ENCODE results near the gene XAF1.
"Not testable (repeated sequence)": the region's sequence is repeated elsewhere in the genome, so short reads cannot be mapped to it uniquely, and the experiment has no call there.

Gene XAF1

DNA sequence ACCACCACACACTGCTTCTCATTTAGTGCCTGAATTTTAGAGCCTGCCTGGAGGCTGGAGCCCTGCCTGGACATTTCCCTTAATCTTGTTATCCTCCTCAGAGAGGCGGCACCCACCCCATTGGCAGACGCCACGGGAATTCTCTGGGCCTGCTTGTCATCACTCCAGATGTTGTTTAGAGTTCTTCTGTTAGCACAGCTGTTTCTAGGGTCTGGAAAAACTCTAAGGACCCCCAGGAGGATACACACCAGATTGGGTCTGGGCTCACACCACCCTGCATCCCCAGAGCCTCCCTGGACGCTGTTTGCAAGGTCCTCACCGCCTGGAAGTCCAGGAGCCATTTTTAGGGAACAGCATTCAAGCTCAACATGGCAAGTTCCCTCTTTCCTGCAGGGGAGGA lies 565 bp upstream of the XAF1 start:
- no peak for DNase-seq (ENCODE audit: low read depth)

- no peak for DNase-seq (ENCODE audit: low read depth)
These were observed 682 bp downstream of the XAF1 start for GRCh38 chr17:6756425-6757031.

DNA sequence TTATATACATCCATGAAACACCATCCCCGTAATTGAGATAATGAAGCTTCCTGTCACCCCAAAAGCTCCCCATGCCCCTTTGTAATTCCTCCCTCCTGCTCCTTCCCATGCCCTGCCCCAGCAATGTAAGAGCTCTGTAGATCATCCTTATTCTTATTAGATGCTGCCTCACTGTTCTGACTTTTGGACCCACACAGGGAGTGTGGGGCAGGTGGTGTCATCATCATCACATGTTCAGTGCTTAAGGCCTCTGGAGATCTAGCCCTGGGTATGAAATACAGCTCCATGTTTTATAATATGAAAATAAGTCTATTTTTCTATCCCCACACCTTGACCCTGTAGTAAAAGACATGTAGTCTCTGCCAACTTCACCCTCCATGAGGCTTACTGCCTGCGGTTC lies 1.9 kb downstream of the XAF1 start:
- DNase-seq (ENCODE audit: low read depth): no peak

DNA sequence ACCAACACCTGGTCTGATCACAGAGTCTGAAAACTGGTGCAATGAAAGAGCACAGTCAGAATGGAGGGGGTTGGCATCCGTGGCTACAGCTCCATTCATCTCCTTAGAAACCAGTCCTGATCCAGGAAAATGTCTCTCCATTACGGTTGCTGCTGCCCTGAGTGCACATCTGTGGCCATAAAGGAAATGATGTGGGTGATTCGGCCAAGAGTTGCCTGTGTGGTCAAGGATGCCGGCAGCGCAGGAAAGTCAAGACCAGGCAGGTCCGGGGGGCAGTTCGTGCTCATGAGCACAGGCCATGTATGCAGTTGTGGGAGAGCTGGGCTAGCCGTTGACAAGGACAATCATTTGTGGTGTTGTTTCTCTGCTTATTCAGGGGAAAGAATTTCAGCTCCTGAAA lies 5.9 kb downstream of the XAF1 start:
- DNase-seq (ENCODE audit: low read depth): no peak

- no peak for DNase-seq (ENCODE audit: low read depth)
These were observed 12.6 kb downstream of the XAF1 start for GRCh38 chr17:6768447-6768846.

GRCh38 chr17:6772016-6772415 lies 16.2 kb downstream of the XAF1 start:
- no peak for DNase-seq (ENCODE audit: low read depth)

DNA sequence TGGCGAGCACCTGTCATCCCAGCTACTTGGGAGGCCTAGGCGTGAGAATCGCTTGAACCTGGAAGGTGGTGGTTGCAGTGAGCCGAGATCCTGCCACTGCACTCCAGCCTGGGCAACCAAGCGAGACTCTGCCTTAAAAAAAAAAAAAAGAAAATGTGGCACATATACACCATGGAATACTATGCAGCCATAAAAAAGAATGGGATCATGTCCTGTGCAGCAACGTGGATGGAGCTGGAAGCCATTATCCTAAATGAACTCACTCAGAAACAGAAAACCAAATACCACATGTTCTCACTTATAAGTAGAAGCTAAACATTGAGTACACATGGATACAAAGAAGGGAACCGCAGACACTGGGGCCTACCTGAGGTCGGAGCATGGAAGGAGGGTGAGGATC lies 19.1 kb downstream of the XAF1 start:
- not testable (repeated sequence) for DNase-seq (ENCODE audit: low read depth)

DNA sequence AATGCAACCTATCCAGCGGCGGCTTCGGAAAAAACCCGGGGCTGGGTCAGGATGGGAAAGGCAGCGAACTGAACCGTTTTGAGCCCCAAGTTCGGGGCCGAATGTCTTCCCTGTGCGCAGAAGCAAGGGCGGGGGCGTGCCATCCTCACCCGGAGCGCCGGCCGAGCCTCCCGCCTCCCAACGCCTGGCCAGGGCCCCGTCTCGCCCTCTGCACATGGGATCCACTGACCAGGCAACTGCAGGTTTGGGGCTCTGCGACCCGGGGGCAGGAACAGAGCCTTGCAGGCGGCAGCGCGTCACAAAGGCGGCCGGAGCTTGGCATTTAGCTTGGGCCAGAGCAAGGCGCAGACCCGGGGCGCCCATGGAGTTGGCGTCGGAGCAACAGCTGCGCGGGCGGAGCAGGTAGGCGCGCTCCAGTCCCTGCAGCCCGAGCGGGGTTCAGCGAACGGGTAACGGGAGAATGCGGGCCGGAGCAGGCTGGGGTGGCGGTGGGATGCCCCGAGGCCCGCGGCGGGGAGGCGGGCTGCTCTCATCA lies 20.1 kb downstream of the XAF1 start, which contains the start of gene FBXO39:
FBXO39 (plus strand) TSS at position 345 of the 535 bp plus-strand sequence. CDS start 3,654 bp downstream, outside the sequence.
- no peak for DNase-seq (ENCODE audit: low read depth)

DNA sequence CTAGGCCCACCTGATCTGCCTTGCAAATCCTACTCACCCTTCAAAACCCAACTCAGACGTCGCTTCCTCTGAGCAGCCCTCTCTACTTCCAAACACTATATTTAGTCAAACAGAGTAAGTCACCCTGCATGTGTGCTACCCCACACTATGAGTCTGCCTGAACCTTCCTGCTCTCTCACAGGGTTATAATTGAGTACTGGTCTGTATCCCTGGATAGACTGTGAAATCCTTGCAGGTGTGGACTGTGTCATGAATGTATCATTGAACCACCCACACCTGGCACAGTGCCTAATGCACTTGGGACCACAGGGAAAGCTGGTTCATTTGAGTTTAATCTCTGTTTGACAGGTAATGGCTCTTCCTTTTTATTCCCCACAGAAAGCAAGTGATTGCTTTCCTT lies 23.6 kb downstream of the XAF1 start:
- DNase-seq (ENCODE audit: low read depth): no peak

DNA sequence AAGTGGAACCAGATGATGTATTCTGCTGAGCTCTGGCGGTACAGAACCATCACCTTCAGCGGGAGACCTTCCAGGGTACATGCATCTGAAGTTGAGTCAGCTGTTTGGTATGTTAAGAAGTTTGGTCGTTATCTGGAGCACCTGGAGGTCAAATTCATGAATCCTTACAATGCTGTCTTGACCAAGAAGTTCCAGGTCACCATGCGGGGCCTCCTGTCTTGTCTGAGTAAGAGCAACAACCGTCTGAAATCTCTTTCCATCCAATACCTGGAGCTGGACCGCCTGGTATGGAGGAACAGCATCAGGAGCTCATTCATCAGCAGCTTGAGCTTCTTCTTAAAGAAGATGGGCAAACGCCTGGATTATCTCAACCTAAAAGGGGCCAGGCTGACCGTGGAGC lies 24.2 kb downstream of the XAF1 start:
- no peak for DNase-seq (ENCODE audit: low read depth)

DNA sequence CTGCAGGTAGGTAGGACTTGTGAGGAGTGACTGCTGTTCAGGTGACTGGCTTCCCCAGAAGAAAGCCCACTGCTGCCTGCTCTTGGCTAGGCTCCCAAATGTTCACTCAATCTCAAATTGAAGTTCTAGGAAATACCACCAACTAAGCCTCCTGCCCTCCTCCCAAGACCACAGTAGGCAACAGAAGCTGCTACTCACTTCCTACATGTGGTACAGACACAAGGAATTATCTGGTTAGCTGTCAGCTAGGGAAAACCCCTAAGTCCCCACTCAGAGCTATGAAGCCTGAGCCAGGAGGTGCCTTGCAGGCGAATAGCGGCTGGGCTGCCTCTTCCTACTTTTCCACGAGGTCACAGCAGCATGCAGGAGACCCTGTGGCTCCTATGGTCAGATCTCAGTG lies 25.0 kb downstream of the XAF1 start:
- no peak for DNase-seq (ENCODE audit: low read depth)

DNA sequence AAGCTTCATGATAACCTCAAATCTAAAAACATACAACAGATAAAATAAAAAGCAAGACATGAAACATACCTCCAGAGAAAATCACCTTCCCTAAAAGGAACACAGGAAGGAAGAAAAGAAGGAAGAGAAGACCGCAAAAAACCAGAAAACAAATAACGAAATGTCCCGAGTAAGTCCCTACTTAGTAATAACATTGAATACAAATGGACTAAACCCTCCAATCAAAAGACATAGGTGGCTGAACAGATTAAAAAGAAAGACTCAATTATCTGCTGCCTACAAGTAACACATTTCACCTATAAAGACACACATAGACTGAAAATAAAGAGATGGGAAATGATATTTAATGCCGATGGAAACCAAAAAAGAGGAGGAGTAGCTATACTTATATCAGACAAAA lies 26.4 kb downstream of the XAF1 start:
- no peak for DNase-seq (ENCODE audit: low read depth)

DNA sequence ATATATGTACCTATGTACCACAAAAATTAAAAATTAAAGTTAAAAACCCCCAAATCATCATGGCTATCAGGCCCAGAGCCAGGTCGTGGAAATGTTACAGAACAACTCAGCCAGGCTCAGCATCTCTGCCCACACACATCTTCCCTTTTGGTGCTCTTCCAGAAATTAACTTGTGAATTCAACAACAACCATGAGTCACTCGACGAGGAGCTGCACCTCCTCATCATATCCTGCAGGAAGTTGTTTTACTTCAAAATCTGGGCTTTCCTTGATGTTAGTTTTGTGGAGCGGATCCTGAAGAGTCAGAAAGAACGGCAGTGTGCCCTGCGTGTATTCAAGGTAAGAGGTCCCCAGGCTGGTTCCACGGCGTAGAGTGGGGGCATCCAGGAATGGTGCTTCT lies 30.8 kb downstream of the XAF1 start:
- no peak for DNase-seq (ENCODE audit: low read depth)

DNA sequence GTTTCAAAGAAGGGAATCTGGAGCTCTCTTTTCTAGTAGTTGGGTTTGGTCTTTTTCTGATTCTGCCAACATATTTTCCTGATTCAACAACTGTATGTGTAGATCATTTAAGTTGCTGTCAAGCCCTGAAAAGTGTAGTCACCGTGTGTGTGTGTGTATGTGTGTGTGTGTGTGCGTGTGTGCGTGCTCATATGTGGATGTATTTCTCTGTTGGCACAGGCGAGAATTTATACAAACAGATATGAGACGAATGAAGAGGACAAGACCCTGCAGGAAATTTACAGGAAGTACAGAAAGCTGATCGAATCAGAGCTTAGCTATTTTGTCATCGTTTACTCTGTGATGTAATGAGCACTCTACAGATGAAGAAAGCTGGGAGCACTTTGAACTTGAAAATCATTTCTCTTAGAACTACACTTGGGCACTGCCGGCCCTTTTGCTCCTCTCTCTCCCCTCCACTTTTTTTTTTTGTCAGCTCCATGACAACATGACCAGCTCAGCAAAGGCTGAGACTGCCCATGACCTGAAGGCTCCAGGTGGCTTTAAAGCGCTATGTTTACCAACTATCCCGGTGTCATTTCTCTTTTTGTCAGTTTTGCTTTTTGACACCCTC lies 31.3 kb downstream of the XAF1 start:
- DNase-seq (ENCODE audit: low read depth): no peak

DNA sequence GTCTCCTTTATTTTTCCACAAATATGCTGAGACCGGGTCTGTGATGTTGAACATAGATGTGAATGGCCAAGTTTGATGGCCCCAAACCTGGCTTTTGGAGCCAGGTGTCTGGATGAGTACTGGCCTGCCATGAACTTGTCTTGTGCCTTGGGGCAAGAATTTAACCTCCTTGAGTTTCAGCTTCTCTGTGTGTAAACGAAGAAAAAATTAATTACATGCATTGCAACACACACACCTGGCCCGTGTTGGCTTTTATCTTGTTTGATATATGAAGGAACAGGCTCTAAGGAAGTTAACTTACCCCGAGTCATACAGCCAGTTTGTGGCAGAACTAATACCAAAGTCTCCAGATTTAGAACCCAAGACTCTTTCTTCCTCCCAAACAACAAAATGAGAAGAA lies 33.3 kb downstream of the XAF1 start:
- DNase-seq (ENCODE audit: low read depth): no peak

- no peak for DNase-seq (ENCODE audit: low read depth)
These were observed 38.1 kb downstream of the XAF1 start for GRCh38 chr17:6793748-6794493.

DNA sequence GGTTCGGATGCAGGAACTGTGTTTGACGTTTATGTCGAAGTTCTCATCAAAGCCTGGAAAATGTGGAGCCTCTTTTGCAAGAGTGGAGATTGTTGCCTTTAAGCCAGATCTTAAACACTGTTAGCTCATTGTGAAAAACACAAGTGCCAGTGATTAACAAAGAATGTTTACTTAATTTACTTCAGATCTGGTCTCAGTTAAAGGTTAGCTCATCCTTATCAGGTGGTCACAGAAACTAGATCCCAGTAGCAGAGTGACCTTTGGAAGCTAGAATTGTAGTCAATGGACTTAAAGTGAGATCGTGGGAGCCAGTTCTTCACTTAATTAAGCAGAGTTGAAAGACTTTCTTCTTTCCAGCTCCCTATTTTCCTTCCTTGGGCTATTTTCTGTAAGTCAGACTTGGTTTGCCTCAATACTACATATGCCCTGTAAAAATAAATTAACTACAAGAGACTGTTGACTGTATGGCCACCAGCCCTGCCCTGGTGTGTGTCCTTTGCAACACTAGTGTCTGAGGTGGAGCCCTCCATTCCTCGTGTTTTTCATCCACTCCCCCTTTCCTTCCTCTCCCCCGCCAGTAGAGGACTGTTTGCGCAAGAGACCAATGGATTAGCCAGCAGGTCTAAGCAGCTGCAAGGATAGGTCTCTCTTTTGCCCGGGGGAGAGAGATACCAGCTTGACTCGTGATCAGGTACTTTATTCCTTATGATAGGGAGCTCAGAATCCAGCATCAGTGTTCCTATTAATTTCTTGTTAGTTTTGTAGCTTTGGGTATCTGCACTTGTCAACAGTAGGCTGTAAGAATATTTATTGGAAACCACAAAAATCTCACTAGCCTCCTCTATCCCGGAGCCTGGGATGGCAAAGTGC lies 40.4 kb downstream of the XAF1 start:
- DNase-seq (ENCODE audit: low read depth): no peak

DNA sequence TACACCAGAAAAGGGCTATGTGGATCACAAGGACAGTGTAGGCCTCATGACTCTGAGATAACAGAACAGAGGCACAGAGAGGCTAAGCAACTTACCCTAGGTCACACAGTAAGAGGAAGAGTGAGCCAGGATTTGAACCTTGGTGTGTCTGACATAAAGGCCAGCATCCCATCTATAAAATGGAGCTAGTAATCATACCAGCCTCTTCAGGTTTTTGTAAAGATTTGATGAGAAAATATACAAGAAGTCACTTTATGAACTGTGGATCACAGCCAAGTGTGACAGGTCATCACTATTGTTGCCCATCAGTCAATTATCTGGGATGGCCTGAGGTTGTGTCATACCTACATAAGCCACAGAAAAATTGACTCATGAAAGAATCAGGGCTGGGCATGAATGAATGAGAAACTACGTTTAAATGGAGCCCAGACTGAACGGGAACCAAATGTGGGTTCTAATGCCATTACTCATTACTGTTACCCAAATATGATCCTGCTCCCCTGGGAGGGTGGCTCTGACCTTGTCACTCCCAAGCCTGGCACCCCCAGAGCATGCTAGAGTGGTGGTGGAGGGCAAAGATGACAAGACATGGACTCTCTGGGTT lies 41.1 kb downstream of the XAF1 start:
- no peak for DNase-seq (ENCODE audit: low read depth)

DNA sequence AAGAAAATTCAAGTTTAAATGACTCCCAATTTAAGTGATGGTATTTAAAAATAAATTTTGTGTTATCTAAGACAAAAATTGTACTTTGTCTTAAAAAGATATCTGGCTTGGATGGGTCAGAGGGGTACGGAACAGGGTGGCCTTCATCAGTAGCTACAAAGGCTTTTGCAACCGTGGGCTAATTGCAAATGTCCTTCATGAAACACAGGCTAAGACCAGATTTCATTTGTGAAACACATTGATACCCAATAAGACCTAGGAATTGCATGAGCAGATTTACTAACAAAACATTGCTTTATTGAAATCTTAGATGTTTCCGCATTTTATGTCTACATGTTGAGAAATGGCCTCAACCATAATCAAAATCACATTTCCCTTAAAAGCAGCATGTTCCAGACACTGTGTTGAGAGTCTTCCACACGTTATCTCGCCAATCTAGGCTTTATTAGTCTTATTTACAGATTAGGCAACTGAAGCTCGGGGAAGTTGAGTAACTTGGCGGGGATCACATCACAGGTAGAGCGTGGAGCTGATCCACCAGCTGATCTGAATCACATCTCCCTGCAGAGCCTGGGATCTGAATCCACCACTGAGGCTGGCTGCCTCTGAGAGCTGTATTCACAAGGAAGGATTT lies 42.0 kb downstream of the XAF1 start:
- no peak for DNase-seq (ENCODE audit: low read depth)

DNA sequence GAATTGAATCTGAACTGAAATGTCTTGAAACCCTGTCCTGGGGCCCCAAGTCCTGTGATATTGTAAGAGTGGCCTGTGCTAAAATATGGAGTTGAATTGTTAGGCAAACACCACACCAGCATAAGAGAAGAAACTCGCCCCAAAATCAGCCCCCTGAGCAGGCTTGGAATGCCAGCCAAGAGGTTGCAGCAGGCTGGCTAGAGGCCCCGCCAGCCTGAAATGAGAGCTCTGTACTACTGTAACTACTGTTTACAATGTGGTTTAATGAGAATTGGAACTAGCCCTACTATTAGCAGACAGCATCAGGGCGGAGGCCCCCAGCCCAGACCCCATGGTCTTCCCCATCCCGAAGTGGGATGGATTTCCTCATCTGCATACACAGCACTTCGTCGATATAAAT lies 43.9 kb downstream of the XAF1 start:
- no peak for DNase-seq (ENCODE audit: low read depth)

GRCh38 chr17:6800422-6801027 lies 44.7 kb downstream of the XAF1 start:
- peak; percentile 4 for DNase-seq (ENCODE audit: low read depth)

All from activated T-cell treated with anti-CD3 and anti-CD28 coated beads for 24 hours (primary cell).